ENCODE measurements around the gene POPDC3.
"Not testable (repeated sequence)": the region's sequence is repeated elsewhere in the genome, so short reads cannot be mapped to it uniquely, and the experiment has no call there.

Gene POPDC3

GRCh38 chr6:105196076-105196475, 16.3 kb upstream of the POPDC3 start:
- no peak for DNase-seq (ENCODE audit: low read depth in 2 of 2)

GRCh38 chr6:105194591-105194990, 14.8 kb upstream of the POPDC3 start:
- DNase-seq (ENCODE audit: low read depth in 2 of 2): no peak

- no peak for DNase-seq (ENCODE audit: low read depth in 2 of 2)
These were observed 14.3 kb upstream of the POPDC3 start for GRCh38 chr6:105194106-105194505.

GRCh38 chr6:105193647-105194046, 13.8 kb upstream of the POPDC3 start:
- no peak for DNase-seq (ENCODE audit: low read depth in 2 of 2)

- no peak for DNase-seq (ENCODE audit: low read depth in 2 of 2)
These were observed 13.1 kb upstream of the POPDC3 start for GRCh38 chr6:105192707-105193465.

GRCh38 chr6:105191351-105191750, 11.5 kb upstream of the POPDC3 start:
- no peak for DNase-seq (ENCODE audit: low read depth in 2 of 2)

- DNase-seq (ENCODE audit: low read depth in 2 of 2): no peak
These were observed 9.4 kb upstream of the POPDC3 start for GRCh38 chr6:105189026-105189820.

- no peak for DNase-seq (ENCODE audit: low read depth in 2 of 2)
These were observed 8.4 kb upstream of the POPDC3 start for GRCh38 chr6:105188251-105188650.

- DNase-seq (ENCODE audit: low read depth in 2 of 2): no peak
These were observed 6.8 kb upstream of the POPDC3 start for GRCh38 chr6:105186576-105186975.

- no peak for DNase-seq (ENCODE audit: low read depth in 2 of 2)
These were observed 5.1 kb upstream of the POPDC3 start for GRCh38 chr6:105184921-105185320.

- DNase-seq (ENCODE audit: low read depth in 2 of 2): no peak
These were observed 2.2 kb upstream of the POPDC3 start for GRCh38 chr6:105181981-105182515.

GRCh38 chr6:105178636-105179035, 1.2 kb downstream of the POPDC3 start:
- no peak for DNase-seq (ENCODE audit: low read depth in 2 of 2)

- no peak for DNase-seq (ENCODE audit: low read depth in 2 of 2)
These were observed 1.7 kb downstream of the POPDC3 start for GRCh38 chr6:105178110-105178509.

GRCh38 chr6:105177556-105177955, 2.3 kb downstream of the POPDC3 start:
- DNase-seq (ENCODE audit: low read depth in 2 of 2): no peak

- no peak for DNase-seq (ENCODE audit: low read depth in 2 of 2)
These were observed 5.3 kb downstream of the POPDC3 start for GRCh38 chr6:105174512-105174911.

- DNase-seq (ENCODE audit: low read depth in 2 of 2): not testable (repeated sequence)
These were observed 7.3 kb downstream of the POPDC3 start for GRCh38 chr6:105172515-105172914.

- no peak for DNase-seq (ENCODE audit: low read depth in 2 of 2)
These were observed 9.8 kb downstream of the POPDC3 start for GRCh38 chr6:105170059-105170458.

GRCh38 chr6:105167914-105168313, 11.9 kb downstream of the POPDC3 start:
- DNase-seq (ENCODE audit: low read depth in 2 of 2): no peak

GRCh38 chr6:105164418-105164817, 15.4 kb downstream of the POPDC3 start:
- DNase-seq (ENCODE audit: low read depth in 2 of 2): no peak

- no peak for DNase-seq (ENCODE audit: low read depth in 2 of 2)
These were observed 16.6 kb downstream of the POPDC3 start for GRCh38 chr6:105163183-105163582.

- no peak for DNase-seq (ENCODE audit: low read depth in 2 of 2)
These were observed 17.4 kb downstream of the POPDC3 start for GRCh38 chr6:105162377-105162776.

GRCh38 chr6:105161421-105161820, 18.4 kb downstream of the POPDC3 start:
- DNase-seq (ENCODE audit: low read depth in 2 of 2): no peak

- DNase-seq (ENCODE audit: low read depth in 2 of 2): no peak
These were observed 26.1 kb downstream of the POPDC3 start for GRCh38 chr6:105153676-105154075.
